Right lobe of liver (tissue), 4 donors: Measurements from ENCODE around the gene COQ9.

Experiments
- CTCF ChIP-seq, 4 donors: fragments of 200-600 bp in 3 of 4; fragments of 450-650 bp in 1 of 4; IDR thresholded peaks; one replicate each; pipeline versions ENCODE4 v1.5.1 to v1.8.0; 2016 to 2022; ENCODE audit warnings: antibody characterized with exemption in 4 of 4, mild to moderate bottlenecking in 2 of 4
- POLR2A ChIP-seq: fragments of 450-650 bp; IDR thresholded peaks from one replicate; pipeline ENCODE4 v1.6.1; 2017; ENCODE audit warnings: antibody characterized with exemption, mild to moderate bottlenecking
- donor health status: DM: no; HTN: no; CAD: no.
- donor health status: DM: no; HTN: no; CAD: no.
- donor health status: DM: no; HTN: yes; CAD: no.

DNA sequence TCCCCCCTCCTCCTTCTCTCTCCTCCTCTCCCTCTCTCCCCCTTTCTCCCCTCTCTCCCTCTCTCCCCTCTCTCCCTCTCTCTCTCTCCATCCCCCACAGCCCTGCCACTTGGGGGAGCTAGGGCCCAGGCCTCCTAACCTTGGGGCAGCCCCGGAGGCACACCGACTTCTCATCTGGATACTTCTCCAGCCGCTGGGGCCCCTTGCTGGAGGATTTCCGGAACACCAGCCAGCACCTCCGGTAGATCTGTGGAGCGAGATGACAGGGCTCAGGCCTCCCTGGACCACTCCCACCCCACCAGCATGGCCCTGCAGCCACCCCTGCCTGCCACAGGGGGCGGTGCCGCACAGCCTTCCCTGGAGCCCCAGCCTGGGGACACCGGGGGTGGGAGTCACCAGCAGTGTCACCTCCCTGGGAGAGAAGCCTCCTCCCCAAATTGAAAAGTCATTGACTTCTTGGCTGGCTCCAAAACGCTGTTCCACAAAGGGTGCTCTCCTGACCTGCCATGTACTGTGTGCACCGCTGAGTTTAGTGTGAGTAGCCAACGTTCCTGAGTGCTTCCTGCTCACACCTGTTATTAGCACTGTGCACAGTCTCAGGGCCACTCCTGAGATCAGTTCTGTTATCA lies 28.5 kb downstream of the COQ9 start:
- peak; percentile 22 to 33 (median 25) for TF ChIP-seq CTCF (IDR thresholded peaks at IDR 0.05)
- no peak for TF ChIP-seq POLR2A
